ENCODE measurements around the gene SUSD4. TPM values are rescaled to one million over a fixed set of nuclear protein-coding genes. Genes with fewer than 3 reads are reported as not detected.

Gene SUSD4
- total RNA-seq, 1 donor from 2014 or later = 0.84 TPM

GRCh38 chr1:223228931-223229528 lies 134.9 kb downstream of the SUSD4 start:
- H3K4me3 ChIP-seq (ENCODE audit: low read depth, low read length) = no peak overlapping the region
- no peak for TF ChIP-seq CTCF (IDR thresholded peaks at IDR 0.05; ENCODE audit: insufficient read depth, low read length, poor library complexity, severe bottlenecking)
- no peaks in the 10 kb centered on the region for H3K27me3 ChIP-seq (ENCODE audit: control insufficient read depth, insufficient read depth, low read length)
- DNase-seq (ENCODE audit: low read depth) = no peak
- no peaks in the 10 kb centered on the region for H3K36me3 ChIP-seq (ENCODE audit: control insufficient read depth, insufficient read depth, low read length)

GRCh38 chr1:223228201-223228600 lies 135.8 kb downstream of the SUSD4 start:
- TF ChIP-seq CTCF (IDR thresholded peaks at IDR 0.05; ENCODE audit: insufficient read depth, low read length, poor library complexity, severe bottlenecking) = no peak
- Histone ChIP-seq H3K36me3 (ENCODE audit: control insufficient read depth, insufficient read depth, low read length) (no peaks in the 10 kb centered on the region), H3K27me3 (ENCODE audit: control insufficient read depth, insufficient read depth, low read length) (no peaks in the 10 kb centered on the region), H3K4me3 (ENCODE audit: low read depth, low read length) (no peak overlapping the region)
- DNase-seq (ENCODE audit: low read depth) = no peak

- no peak overlapping the region for H3K4me3 ChIP-seq (ENCODE audit: low read depth, low read length)
- H3K27me3 ChIP-seq (ENCODE audit: control insufficient read depth, insufficient read depth, low read length) = no peaks in the 10 kb centered on the region
- no peak for DNase-seq (ENCODE audit: low read depth)
- TF ChIP-seq CTCF (IDR thresholded peaks at IDR 0.05; ENCODE audit: insufficient read depth, low read length, poor library complexity, severe bottlenecking) = no peak
- H3K36me3 ChIP-seq (ENCODE audit: control insufficient read depth, insufficient read depth, low read length) = no peaks in the 10 kb centered on the region
Measured at GRCh38 chr1:223227486-223228196, 136.3 kb downstream of the SUSD4 start.

GRCh38 chr1:223227031-223227430 lies 136.9 kb downstream of the SUSD4 start:
- Histone ChIP-seq H3K4me3 (ENCODE audit: low read depth, low read length) (no peak overlapping the region), H3K36me3 (ENCODE audit: control insufficient read depth, insufficient read depth, low read length) (no peaks in the 10 kb centered on the region), H3K27me3 (ENCODE audit: control insufficient read depth, insufficient read depth, low read length) (no peaks in the 10 kb centered on the region)
- no peak for DNase-seq (ENCODE audit: low read depth)
- TF ChIP-seq CTCF (IDR thresholded peaks at IDR 0.05; ENCODE audit: insufficient read depth, low read length, poor library complexity, severe bottlenecking) = no peak

GRCh38 chr1:223226271-223226670 lies 137.7 kb downstream of the SUSD4 start:
- no peak overlapping the region for H3K4me3 ChIP-seq (ENCODE audit: low read depth, low read length)
- TF ChIP-seq CTCF (IDR thresholded peaks at IDR 0.05; ENCODE audit: insufficient read depth, low read length, poor library complexity, severe bottlenecking) = no peak
- H3K36me3 ChIP-seq (ENCODE audit: control insufficient read depth, insufficient read depth, low read length) = no peaks in the 10 kb centered on the region
- H3K27me3 ChIP-seq (ENCODE audit: control insufficient read depth, insufficient read depth, low read length) = no peaks in the 10 kb centered on the region
- DNase-seq (ENCODE audit: low read depth) = no peak

- Histone ChIP-seq H3K27me3 (ENCODE audit: control insufficient read depth, insufficient read depth, low read length) (no peaks in the 10 kb centered on the region), H3K4me3 (ENCODE audit: low read depth, low read length) (no peak overlapping the region), H3K36me3 (ENCODE audit: control insufficient read depth, insufficient read depth, low read length) (no peaks in the 10 kb centered on the region)
- DNase-seq (ENCODE audit: low read depth) = no peak
- TF ChIP-seq CTCF (IDR thresholded peaks at IDR 0.05; ENCODE audit: insufficient read depth, low read length, poor library complexity, severe bottlenecking) = no peak
Measured at GRCh38 chr1:223225481-223225880, 138.5 kb downstream of the SUSD4 start.
